Amniotic stem cell (primary cell): ENCODE measurements around the gene WDR6.
A peak's percentile ranks its signal among the peaks of the same experiment; 100 is the strongest.

Source experiments
- DNase-seq: peaks from one replicate; lab custom pipeline; 2025; lab: John Stamatoyannopoulos, UW

WDR6 gene

DNA sequence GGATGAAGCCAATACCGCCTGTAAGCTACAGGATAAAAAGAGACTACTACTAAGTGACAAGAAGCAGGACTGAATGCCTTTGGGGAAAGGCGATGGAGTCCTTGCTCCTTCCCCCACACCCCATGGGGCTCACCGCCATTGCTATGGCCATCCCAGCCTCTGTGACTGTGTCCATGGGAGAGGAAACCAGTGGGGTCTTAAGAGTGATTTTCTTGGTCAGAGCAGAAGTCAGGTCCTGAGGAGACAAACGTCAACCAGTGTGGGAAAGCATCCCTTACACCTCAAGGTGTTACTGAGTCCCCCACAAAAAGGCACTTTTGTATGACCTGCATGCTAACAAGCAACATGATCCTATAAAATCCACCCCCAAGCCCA lies 21.1 kb downstream of the WDR6 start:
- no peak for DNase-seq

DNA sequence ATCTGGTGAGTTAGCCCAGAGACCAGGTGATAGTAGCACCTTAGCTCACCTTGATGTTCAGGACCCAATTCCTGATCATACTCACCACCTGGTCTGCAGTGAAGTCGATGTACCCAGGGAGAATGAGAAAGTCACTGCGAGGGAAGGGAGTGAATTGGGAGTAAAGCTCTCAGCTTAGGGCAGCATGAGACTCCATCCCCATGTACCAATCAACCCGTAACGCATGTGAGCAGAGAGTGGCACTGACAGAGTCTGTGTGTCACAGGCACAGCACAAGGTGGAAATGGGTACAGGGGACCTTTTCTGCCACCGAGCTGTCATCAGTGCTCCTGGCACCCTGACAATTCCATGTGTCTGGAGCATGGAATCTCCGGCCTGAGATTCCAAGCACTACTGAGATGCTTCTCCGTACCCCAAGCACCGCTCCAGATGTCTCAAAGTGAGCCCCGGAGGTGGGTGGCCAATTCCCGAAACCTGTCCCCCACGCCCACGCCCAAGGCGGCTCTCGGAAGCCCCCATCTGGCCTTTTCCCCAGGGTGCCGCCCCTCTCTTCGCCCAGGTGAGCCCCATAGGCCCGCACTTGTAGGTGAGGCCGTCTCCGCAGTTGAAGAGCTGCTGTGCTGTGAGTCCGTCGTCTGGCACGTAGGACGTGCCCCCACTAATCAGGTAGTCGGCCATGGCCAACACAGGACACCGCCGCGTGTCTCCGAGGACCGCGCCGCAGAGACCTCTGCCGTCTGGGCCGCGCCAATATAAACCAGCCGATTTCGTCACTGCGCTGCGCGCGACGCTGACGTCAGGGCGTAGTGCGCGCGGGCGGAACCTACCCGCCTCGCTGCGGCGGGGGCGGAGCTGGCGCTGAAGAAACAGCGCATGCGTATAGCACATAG lies 21.7 kb downstream of the WDR6 start, which contains the start of gene IMPDH2:
IMPDH2 (minus strand) TSS at position 726 of the 890 bp plus-strand sequence; CDS start at position 678, 48 bp downstream.
- peak; percentile 90 for DNase-seq

DNA sequence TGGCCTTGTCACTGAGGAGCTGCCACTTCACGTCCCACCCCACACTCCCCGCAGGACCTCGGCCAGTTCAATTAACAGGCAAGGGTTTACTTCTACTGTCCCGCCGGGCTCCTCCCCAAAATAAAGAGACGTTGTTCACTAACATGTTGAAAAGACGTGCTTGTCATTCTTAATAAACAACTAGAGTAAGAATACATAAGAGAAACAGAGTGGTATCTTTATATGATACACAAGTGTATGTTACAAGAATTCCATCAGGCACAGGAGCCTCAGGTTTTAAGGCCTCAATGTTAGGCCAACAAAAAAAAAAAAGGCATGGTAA lies 22.3 kb downstream of the WDR6 start:
- DNase-seq, result no peak

DNA sequence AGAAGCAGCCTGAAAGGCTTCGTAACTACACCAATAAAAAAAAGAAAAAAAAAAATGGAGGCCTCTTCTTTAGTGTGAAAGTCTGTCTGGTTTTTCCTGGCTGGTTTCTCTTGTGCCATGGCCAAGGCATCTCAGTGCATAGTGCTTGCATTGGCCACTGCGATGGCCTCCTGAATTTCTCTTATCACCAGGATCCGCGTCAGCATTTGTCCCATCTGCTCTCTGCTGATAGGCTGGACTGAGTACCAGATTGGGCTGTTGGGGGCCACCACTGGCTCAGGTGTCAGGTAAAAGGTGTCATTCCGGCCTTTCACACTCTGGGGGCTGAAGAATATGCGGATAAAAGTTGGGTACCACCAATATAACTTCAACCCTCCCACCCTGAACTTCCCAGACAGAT lies 23.1 kb downstream of the WDR6 start:
- DNase-seq, result no peak

DNA sequence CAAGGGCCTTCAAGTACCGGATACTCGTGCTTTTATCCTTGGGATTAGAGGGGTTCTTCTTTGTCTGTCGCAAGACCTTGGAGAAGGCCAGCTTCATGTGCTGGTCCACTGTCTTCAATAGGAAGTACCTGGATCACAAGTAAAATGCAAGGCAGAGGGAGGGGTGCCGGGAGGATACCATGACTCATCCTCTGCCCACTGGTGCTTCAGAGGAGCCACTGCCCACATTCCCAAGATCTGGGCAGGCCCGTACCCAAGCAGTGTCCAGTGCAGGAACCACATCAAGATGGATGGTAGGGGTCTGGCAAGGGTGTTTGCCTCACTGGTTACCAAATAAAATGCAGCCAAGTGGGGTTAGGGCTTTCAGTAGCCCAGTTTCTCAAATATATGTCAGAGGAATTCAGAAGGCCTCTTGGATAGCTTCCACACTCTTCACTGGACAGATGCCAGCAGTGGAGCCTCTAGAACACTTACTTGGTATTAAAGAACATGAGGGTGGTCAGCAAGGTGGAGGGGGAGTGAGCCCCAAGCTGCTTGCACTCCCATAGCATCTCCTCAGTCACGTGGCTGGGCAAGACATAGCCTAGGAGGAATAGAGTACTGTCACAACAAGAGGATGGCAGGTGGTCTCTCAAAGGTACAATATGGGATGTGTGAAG lies 25.6 kb downstream of the WDR6 start:
- DNase-seq, result no peak

DNA sequence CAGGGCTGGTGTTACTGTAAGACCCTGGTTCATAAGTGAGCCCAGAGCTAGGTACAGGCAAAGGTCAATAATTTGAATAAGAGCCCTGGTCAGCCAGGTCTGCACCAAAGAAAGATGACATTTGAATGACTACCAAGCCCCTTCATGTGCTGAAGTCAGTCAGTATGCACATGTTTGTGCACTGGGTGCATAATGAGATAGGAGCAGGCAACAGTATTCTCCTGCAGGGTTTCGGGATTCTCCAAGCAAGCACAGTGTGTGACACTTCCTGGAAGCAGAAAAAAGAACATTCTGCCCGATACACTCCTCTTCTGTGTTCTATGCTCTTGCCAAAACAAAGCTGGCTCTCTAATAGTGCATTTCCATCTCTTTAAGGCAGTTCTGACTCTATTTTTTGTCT lies 27.5 kb downstream of the WDR6 start:
- no peak for DNase-seq

DNA sequence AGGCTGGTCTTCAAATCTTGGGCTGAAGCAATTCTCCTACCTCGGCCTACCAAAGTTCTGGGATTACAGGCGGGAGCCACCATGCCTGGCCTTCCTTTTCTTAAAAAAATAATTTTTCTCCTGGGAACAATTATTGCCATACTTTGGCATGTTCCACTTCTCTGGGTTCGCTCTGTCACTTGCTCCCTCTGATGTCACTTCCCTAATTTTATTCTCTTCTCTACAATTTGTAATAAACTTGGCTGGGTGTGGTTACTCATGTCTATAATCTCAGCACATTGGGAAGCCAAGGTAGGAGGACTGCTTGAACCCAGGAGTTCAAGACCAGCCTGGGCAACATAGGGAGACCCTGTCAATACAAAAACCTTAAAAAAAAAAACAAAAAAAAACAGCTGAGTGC lies 28.1 kb downstream of the WDR6 start:
- DNase-seq, result no peak

DNA sequence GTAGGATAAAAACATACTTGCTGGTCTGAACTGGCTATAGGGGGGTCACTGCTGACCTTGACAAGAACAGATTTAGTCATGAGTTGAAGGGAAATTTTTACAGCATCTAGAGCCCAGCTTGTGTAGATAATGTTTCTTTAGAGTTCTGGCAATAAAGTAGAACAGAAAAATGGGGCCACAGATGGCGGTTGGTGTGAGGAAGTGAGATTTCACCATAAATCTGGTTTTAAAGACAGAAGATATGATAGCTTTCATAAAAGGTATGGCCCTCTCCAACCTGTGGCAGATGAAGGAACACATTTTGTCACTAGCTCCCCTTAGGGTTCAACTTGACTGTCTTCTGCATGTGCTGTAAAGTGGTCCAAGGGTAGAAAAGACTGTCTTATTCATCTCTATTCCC lies 46.4 kb downstream of the WDR6 start:
- DNase-seq, result no peak

DNA sequence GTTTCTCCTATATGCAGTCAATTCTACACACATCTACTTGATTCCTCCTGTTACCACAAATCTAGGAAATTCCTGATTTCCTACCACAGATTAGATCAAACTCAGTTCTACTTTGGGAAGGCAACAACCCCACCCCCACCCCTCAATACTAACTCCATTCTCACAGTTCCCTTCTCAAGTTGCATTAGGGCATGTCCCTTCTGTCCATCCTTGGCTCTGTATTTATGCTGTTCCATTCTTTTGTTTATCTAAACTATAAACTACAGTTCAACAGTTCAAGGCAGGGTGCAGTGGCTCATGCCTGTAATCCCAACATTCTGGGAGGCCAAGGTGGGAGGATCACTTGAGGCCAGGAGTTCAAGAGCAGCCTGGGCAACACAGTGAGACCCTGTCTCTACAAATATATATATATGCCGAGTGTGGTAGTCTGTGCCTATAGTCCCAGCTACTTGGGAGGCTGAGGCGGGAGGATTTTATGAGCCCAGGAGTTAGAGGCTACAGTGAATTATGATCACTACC lies 47.2 kb downstream of the WDR6 start:
- DNase-seq, result no peak

DNA sequence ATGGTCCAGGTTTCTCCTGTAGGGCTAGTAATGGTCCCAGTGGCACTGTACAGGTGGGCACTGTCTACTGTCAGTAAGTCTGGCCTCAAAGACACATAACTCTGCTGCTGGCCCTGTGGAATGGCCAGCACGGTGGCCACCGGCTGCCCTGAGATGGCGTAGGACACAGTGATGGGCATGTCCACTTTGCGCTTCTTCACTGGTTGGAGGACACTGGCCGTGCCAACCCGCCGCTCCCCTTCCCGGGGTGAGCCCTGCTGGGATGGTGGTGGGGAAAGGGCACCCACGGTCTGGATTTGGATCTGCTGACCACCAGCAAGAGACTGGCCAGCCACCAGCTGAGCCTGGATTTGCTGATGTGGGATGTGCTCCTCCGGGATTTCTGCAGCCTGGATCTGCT lies 50.1 kb downstream of the WDR6 start:
- no peak for DNase-seq

DNA sequence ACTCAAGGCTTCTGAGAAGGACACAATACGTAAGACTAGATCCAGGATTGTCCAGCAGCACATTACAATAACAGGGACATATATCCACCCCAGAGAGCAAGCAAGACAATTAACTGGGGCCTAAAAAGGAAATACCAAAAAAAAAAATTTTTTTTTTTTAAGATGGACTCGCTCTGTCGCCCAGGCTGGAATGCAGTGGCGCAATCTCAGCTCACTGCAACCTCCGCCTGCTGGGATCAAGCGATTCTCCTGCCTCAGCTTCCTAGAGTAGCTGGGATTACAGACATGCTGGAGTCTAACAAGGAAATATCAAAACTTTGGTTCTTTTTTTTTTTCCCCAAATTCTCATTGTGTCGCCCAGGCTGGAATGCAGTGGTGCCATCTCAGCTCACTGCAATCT lies 50.8 kb downstream of the WDR6 start:
- no peak for DNase-seq
